CD14-positive monocyte (primary cell): ENCODE results near the gene FFAR2. TPM values are rescaled to one million over a fixed set of nuclear protein-coding genes. Genes with fewer than 3 reads are reported as not detected.
A peak's percentile ranks its signal among the peaks of the same experiment; 100 is the strongest.

Experiments used
- DNase-seq, 3 donors: peaks; one replicate each; pipeline ENCODE4 v3.0.0-alpha.2; 2011 to 2022
- H2AFZ ChIP-seq: 2 replicates; pipeline ENCODE4 v1.6.0; 2012; ENCODE audit warnings: mild to moderate bottlenecking, low read depth, low read length, inconsistent platforms; ENCODE audit not compliant: insufficient read depth, poor library complexity, severe bottlenecking
- H3K27ac ChIP-seq, 2 donors: 1 replicate in 1 of 2; 2 replicates in 1 of 2; pipeline ENCODE4 v1.5.1; 2012 to 2013; ENCODE audit warnings: low read length in 2 of 2, control low read depth in 1 of 2, inconsistent platforms in 1 of 2, low read depth in 1 of 2, mild to moderate bottlenecking in 1 of 2
- H3K27me3 ChIP-seq, 2 donors: one replicate each; pipeline versions ENCODE4 v1.6.0 to v1.6.1; 2011 to 2013; ENCODE audit warnings: low read length in 2 of 2; ENCODE audit not compliant: control insufficient read depth in 2 of 2, insufficient read depth in 2 of 2
- H3K36me3 ChIP-seq, 2 donors: replicated peaks in 1 of 2; 1 replicate in 1 of 2; 2 replicates in 1 of 2; pipeline versions ENCODE4 v1.5.1 to v1.6.1; 2012 to 2013; ENCODE audit warnings: low read length in 2 of 2, control low read depth in 1 of 2, inconsistent platforms in 1 of 2, mild to moderate bottlenecking in 1 of 2; ENCODE audit not compliant: insufficient read depth in 2 of 2, control insufficient read depth in 1 of 2
- H3K4me1 ChIP-seq, 2 donors: 1 replicate in 1 of 2; 2 replicates in 1 of 2; pipeline versions ENCODE4 v1.5.1 to v1.6.1; 2012 to 2013; ENCODE audit warnings: low read length in 2 of 2, control low read depth in 1 of 2, inconsistent platforms in 1 of 2, mild to moderate bottlenecking in 1 of 2, moderate library complexity in 1 of 2; ENCODE audit not compliant: insufficient read depth in 2 of 2, control insufficient read depth in 1 of 2
- H3K4me2 ChIP-seq: replicated peaks from 2 replicates; pipeline ENCODE3; 2012; ENCODE audit warnings: low read length, moderate library complexity, mild to moderate bottlenecking; ENCODE audit not compliant: poor library complexity, severe bottlenecking; ENCODE audit errors: extremely low read depth
- H3K4me3 ChIP-seq, 3 experiments: fragments of 200-600 bp in 1 of 3; sonication (generic) in 1 of 3; replicated peaks in 1 of 3; 1 replicate in 2 of 3; 2 replicates in 1 of 3; pipeline ENCODE4 v1.5.1; 2011 to 2013; ENCODE audit warnings: low read length in 3 of 3, mild to moderate bottlenecking in 3 of 3, control low read depth in 2 of 3, low read depth in 2 of 3, inconsistent platforms in 1 of 3, moderate library complexity in 1 of 3
- H3K79me2 ChIP-seq: 2 replicates; pipeline ENCODE4 v1.6.0; 2012; ENCODE audit warnings: mild to moderate bottlenecking, control low read depth, inconsistent platforms, low read length, moderate library complexity; ENCODE audit not compliant: insufficient read depth
- H3K9ac ChIP-seq: 2 replicates; pipeline ENCODE4 v1.6.0; 2017; ENCODE audit warnings: low read length, mild to moderate bottlenecking; ENCODE audit not compliant: insufficient read depth, poor library complexity, severe bottlenecking
- H3K9me3 ChIP-seq, 2 donors: replicated peaks in 1 of 2; 1 replicate in 1 of 2; 2 replicates in 1 of 2; pipeline versions ENCODE4 v1.5.1 to v1.6.1; 2012 to 2013; ENCODE audit warnings: low read length in 2 of 2, control low read depth in 1 of 2; ENCODE audit not compliant: control insufficient read depth in 1 of 2, insufficient read depth in 1 of 2
- H4K20me1 ChIP-seq: 2 replicates; pipeline ENCODE4 v1.6.0; 2012; ENCODE audit warnings: mild to moderate bottlenecking, low read length, control low read depth, moderate library complexity; ENCODE audit not compliant: insufficient read depth
- H3K27ac Mint-ChIP-seq, 7 donors: one replicate each; pipeline ENCODE4 v1.8.0; 2020; ENCODE audit warnings: mild to moderate bottlenecking in 7 of 7, mixed read lengths in 7 of 7, moderate library complexity in 6 of 7, inconsistent platforms in 2 of 7
- H3K27me3 Mint-ChIP-seq, 3 donors: one replicate each; pipeline ENCODE4 v1.8.0; 2021 to 2022; ENCODE audit warnings: low read depth in 3 of 3, mild to moderate bottlenecking in 3 of 3, mixed read lengths in 3 of 3, moderate library complexity in 3 of 3, inconsistent platforms in 1 of 3
- H3K36me3 Mint-ChIP-seq, 2 donors: one replicate each; pipeline ENCODE4 v1.8.0; 2020; ENCODE audit warnings: mixed read lengths in 2 of 2, inconsistent platforms in 1 of 2, mild to moderate bottlenecking in 1 of 2
- H3K4me1 Mint-ChIP-seq: one replicate; pipeline ENCODE4 v1.8.0; 2020; ENCODE audit warnings: mild to moderate bottlenecking, mixed read lengths
- H3K4me3 Mint-ChIP-seq, 2 donors: one replicate each; pipeline ENCODE4 v1.8.0; 2020; ENCODE audit warnings: mild to moderate bottlenecking in 2 of 2, mixed read lengths in 2 of 2, moderate library complexity in 1 of 2
- H3K9me3 Mint-ChIP-seq, 7 donors: one replicate each; pipeline ENCODE4 v1.8.0; 2020 to 2022; ENCODE audit warnings: mixed read lengths in 7 of 7, mild to moderate bottlenecking in 6 of 7, moderate library complexity in 6 of 7, inconsistent platforms in 2 of 7
- WGBS: methylation state at CpG from one replicate; pipeline ENCODE4 v1.1.5; 2013; ENCODE audit warnings: missing lambda C conversion rate; ENCODE audit not compliant: insufficient coverage; 5-methylcytosine and 5-hydroxymethylcytosine counted together
- intact Hi-C, 2 donors: fragments of 100-400 bp; cut with micrococcal nuclease; formaldehyde crosslinking; loops; one replicate each; pipeline versions ENCODE4 v1.15.0 to v1.15.1; 2023
- polyA plus RNA-seq, 3 donors: library from polyadenylated mRNA; depleted of rRNA in 1 of 3; unstranded in 2 of 3; stranded (reverse) in 1 of 3; fragments of 300-500 nt in 2 of 3; fragments of >200 nt in 1 of 3; fragmentation: Illumina TruSeq in 2 of 3; gene quantifications; 1 replicate in 2 of 3; 2 replicates in 1 of 3; pipeline ENCODE4 v1.2.3, GENCODE V29; 2012 to 2021
- TF ChIP-seq, protein P1 (sequence below): fragments of 200-600 bp; IDR thresholded peaks from one replicate; pipeline ENCODE4 v1.8.0; 2022; ENCODE audit warnings: antibody characterized with exemption, mild to moderate bottlenecking

FFAR2 gene
- polyA plus RNA-seq, 3 donors, result 5.7 to 38.7 (median 10.8) TPM

GRCh38 chr19:35495107-35496064 is 47.3 kb downstream of the FFAR2 start:
- Mint-ChIP-seq H3K9me3 (peaks cover 0 to 2% (median 0%) of the 10 kb centered on the region in 7 donors), H3K4me3 (peak overlapping the region in 1 of 2 donors; percentile 40), H3K27ac (peak overlapping the region in 2 of 7 donors; percentile 51 to 62), H3K36me3 (no peaks in the 10 kb centered on the region), H3K4me1 (peaks cover 7% of the 10 kb centered on the region), H3K27me3 (peaks cover 11 to 19% (median 16%) of the 10 kb centered on the region in 3 donors)
- Histone ChIP-seq H3K9ac (no peak overlapping the region), H3K27me3 (no peaks in the 10 kb centered on the region), H4K20me1 (no peaks in the 10 kb centered on the region), H3K9me3 (no peaks in the 10 kb centered on the region), H3K27ac (no peak overlapping the region), H3K4me2 (no peak overlapping the region), H3K4me3 (no peak overlapping the region), H3K4me1 (peaks cover 0 to 5% of the 10 kb centered on the region in 2 donors), H3K79me2 (no peaks in the 10 kb centered on the region), H3K36me3 (no peaks in the 10 kb centered on the region), H2AFZ (peak overlapping the region; percentile 6)
- intact Hi-C loops, result loop anchor here (1.0 to 10.0 kb wide), 3 partner anchors 141 to 223 kb away; partner anchors contain the start of gene FFAR3 (in 1 of the 2)
- WGBS, result 24% methylated on average over 26 of the region's 30 CpGs
- TF ChIP-seq, protein P1, sequence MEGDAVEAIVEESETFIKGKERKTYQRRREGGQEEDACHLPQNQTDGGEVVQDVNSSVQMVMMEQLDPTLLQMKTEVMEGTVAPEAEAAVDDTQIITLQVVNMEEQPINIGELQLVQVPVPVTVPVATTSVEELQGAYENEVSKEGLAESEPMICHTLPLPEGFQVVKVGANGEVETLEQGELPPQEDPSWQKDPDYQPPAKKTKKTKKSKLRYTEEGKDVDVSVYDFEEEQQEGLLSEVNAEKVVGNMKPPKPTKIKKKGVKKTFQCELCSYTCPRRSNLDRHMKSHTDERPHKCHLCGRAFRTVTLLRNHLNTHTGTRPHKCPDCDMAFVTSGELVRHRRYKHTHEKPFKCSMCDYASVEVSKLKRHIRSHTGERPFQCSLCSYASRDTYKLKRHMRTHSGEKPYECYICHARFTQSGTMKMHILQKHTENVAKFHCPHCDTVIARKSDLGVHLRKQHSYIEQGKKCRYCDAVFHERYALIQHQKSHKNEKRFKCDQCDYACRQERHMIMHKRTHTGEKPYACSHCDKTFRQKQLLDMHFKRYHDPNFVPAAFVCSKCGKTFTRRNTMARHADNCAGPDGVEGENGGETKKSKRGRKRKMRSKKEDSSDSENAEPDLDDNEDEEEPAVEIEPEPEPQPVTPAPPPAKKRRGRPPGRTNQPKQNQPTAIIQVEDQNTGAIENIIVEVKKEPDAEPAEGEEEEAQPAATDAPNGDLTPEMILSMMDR, result peak; percentile 99
- DNase-seq, result peak; percentile 60 to 76 (median 68)

DNA sequence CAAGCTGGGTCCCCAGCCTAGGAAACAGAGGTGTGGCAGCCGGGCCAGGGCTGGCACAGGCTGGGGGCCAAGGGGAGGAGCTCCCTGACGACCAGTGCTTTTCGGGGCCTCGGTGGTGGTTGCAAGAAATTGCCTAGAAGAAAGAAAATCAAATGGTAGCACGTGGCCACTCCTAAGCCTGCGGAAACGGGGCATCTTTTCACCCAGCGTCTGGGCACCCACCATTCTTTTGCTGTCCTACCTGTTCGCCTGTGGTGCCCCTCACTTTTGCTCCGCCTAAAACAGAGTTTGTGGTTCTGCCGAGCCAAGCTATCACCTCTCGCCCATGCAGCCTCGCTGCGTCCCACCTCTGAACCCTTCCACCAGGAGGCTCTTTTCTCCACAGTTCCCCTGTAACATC is 49.3 kb downstream of the FFAR2 start:
- Mint-ChIP-seq H3K36me3 (no peaks in the 10 kb centered on the region), H3K27ac (no peak overlapping the region), H3K27me3 (peaks cover 4 to 13% (median 6%) of the 10 kb centered on the region in 3 donors), H3K4me3 (no peak overlapping the region), H3K4me1 (peaks cover 7% of the 10 kb centered on the region), H3K9me3 (peaks cover 0 to 2% (median 0%) of the 10 kb centered on the region in 7 donors)
- no peak overlapping the region for H3K9ac ChIP-seq
- no peaks in the 10 kb centered on the region for H3K27me3 ChIP-seq
- H3K4me3 ChIP-seq, result no peak overlapping the region
- no peak overlapping the region for H2AFZ ChIP-seq
- no peaks in the 10 kb centered on the region for H3K36me3 ChIP-seq
- intact Hi-C loops, result loop anchor here (5.0 to 10.0 kb wide), 2 partner anchors 143 to 225 kb away; partner anchors contain the start of gene FFAR3 (in 1 of the 2)
- TF ChIP-seq, protein P1, result no peak
- H3K79me2 ChIP-seq, result no peaks in the 10 kb centered on the region
- H3K4me2 ChIP-seq, result no peak overlapping the region
- WGBS, result 93% methylated on average over 13 of the region's 14 CpGs
- H4K20me1 ChIP-seq, result no peaks in the 10 kb centered on the region
- DNase-seq, result no peak
- no peaks in the 10 kb centered on the region for H3K9me3 ChIP-seq
- H3K4me1 ChIP-seq, result peaks cover 0 to 5% of the 10 kb centered on the region in 2 donors
- no peak overlapping the region for H3K27ac ChIP-seq
